Measurements from ENCODE around the gene SEPTIN11. TPM values are rescaled to one million over a fixed set of nuclear protein-coding genes. Genes with fewer than 3 reads are reported as not detected.

The SEPTIN11 gene
- total and polyA plus RNA-seq, 2 of the 8 experiments (the other 6 are each of a cell fraction or from before 2014, with no cell fraction given), result 32.2 to 110 TPM

DNA sequence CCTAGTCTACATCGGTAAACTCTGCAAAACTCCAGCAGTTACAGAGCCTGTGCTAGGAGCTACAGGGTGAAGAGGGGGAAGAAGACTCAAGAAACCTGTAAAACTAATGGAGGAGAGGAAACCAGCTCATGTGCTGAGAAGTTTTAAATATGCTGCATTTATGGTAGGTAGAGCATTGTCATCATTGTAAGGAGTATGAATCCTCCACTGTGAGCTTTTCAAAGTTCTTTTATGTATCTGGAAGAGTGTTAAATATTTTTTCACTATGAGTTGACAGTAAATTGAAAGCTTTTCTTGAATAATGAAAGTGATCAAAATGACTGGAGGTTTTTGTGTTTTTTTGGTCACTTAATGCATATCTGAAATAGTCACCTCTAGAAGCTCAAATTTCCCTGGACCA, 46.2 kb downstream of the SEPTIN11 start:
- H3K27ac ChIP-seq (ENCODE audit: low read depth, low read length), result no peak overlapping the region
- no peak overlapping the region for H4K8ac ChIP-seq (ENCODE audit: extremely low read depth, insufficient read depth, low read length)
- H3K79me2 ChIP-seq (ENCODE audit: control insufficient read depth in 1 of 2, insufficient read depth in 2 of 2, low read length in 2 of 2), result peaks cover 0 to 24% of the 10 kb centered on the region in 2 experiments; a peak in 2 of 4 replicates
- H3K56ac ChIP-seq (replicated peaks; ENCODE audit: insufficient read length, low read depth, low read length), result no peak overlapping the region
- H2BK5ac ChIP-seq (ENCODE audit: low read depth, low read length), result no peak overlapping the region
- FAIRE-seq (no peak), DNase-seq (ENCODE audit: low read depth in 1 of 2, low spot score in 2 of 2) (no peak)
- ChIA-PET POLR2A (ENCODE audit: partially characterized antibody) (interaction anchor here (0.9 to 1.6 kb wide), 3 partner anchors 9 to 47 kb away, joined by 3 to 4 read pairs (median 3); no protein-coding TSS in a partner anchor), CTCF (ENCODE audit: partially characterized antibody) (interaction anchor here (0.8 to 1.5 kb wide), 10 partner anchors 8 to 238 kb away, joined by 3 to 4 read pairs (median 4); no protein-coding TSS in a partner anchor)
- H3K4me3 ChIP-seq (ENCODE audit: extremely low read depth in 1 of 4, insufficient read depth in 2 of 4, low read depth in 3 of 4, low read length in 4 of 4), result no peak overlapping the region
- H3K9me3 ChIP-seq (ENCODE audit: insufficient read depth in 2 of 2, low read depth in 1 of 2, low read length in 1 of 2), result no peaks in the 10 kb centered on the region
- H3K4me1 ChIP-seq (replicated peaks in 1 of 4; ENCODE audit: control insufficient read depth in 3 of 4, insufficient read depth in 4 of 4, low read length in 3 of 4), result peaks cover 0 to 20% (median 7%) of the 10 kb centered on the region in 4 experiments; a peak in 3 of 7 replicates
- no peak overlapping the region for H2BK120ac ChIP-seq (replicated peaks; ENCODE audit: low read depth, low read length)
- 93% methylated on average over 1 of the region's 1 CpG; no CpG with 5 or more reads in 1 of the 2 experiments for WGBS, 2 experiments (ENCODE audit: extremely low coverage in 1 of 2, insufficient coverage in 1 of 2, insufficient read length in 1 of 2, insufficient replicate concordance in 2 of 2, low coverage in 1 of 2, low lambda C conversion rate in 2 of 2, missing lambda C conversion rate in 1 of 2)
- no peaks in the 10 kb centered on the region; the same call in 1 of the 2 replicates for H3K79me1 ChIP-seq (ENCODE audit: low read depth, low read length)
- H2BK15ac ChIP-seq (ENCODE audit: low read length), result no peak overlapping the region
- H3K4me2 ChIP-seq (ENCODE audit: insufficient read depth in 1 of 2, low read depth in 2 of 2, low read length in 2 of 2), result no peak overlapping the region
- H3K18ac ChIP-seq (ENCODE audit: extremely low read depth, low read length), result no peak overlapping the region
- no peaks in the 10 kb centered on the region for H3K23me2 ChIP-seq (ENCODE audit: low read depth, low read length)
- H2BK20ac ChIP-seq (ENCODE audit: low read length), result no peak overlapping the region
- no peak overlapping the region for H4K91ac ChIP-seq (replicated peaks; ENCODE audit: insufficient read length, low read length)
- no peak overlapping the region for H3K23ac ChIP-seq (ENCODE audit: insufficient read length)
- no peak overlapping the region for H4K5ac ChIP-seq (ENCODE audit: insufficient read length, low read depth, low read length)
- no peak overlapping the region for H3K4ac ChIP-seq (replicated peaks; ENCODE audit: insufficient read length, low read depth, low read length)
- no peak overlapping the region for H3K9ac ChIP-seq (replicated peaks in 1 of 4; ENCODE audit: extremely low read depth in 1 of 4, low read depth in 3 of 4, low read length in 3 of 4)
- H3K27me3 ChIP-seq (replicated peaks in 1 of 4; ENCODE audit: control insufficient read depth in 3 of 4, extremely low read depth in 1 of 4, insufficient read depth in 3 of 4, low read length in 3 of 4), result no peaks in the 10 kb centered on the region
- no peak overlapping the region for H2AFZ ChIP-seq (ENCODE audit: low read length)
- no peak overlapping the region for H2AK5ac ChIP-seq (ENCODE audit: low read depth, low read length)
- no peak overlapping the region for H2BK12ac ChIP-seq (ENCODE audit: low read depth, low read length)
- no peak overlapping the region for H3K14ac ChIP-seq (ENCODE audit: insufficient read length)
- peaks cover 0 to 11% (median 2%) of the 10 kb centered on the region in 4 experiments; a peak in 3 of 8 replicates for H3K36me3 ChIP-seq (ENCODE audit: control insufficient read depth in 2 of 4, insufficient read depth in 4 of 4, low read length in 3 of 4)
- no peaks in the 10 kb centered on the region for H4K20me1 ChIP-seq (replicated peaks in 1 of 2; ENCODE audit: control insufficient read depth in 1 of 2, insufficient read depth in 2 of 2, low read length in 2 of 2)
- TF ChIP-seq, protein P1, sequence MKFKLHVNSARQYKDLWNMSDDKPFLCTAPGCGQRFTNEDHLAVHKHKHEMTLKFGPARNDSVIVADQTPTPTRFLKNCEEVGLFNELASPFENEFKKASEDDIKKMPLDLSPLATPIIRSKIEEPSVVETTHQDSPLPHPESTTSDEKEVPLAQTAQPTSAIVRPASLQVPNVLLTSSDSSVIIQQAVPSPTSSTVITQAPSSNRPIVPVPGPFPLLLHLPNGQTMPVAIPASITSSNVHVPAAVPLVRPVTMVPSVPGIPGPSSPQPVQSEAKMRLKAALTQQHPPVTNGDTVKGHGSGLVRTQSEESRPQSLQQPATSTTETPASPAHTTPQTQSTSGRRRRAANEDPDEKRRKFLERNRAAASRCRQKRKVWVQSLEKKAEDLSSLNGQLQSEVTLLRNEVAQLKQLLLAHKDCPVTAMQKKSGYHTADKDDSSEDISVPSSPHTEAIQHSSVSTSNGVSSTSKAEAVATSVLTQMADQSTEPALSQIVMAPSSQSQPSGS (IDR thresholded peaks at IDR 0.05; ENCODE audit: low read length), result no peak
- TF ChIP-seq GTF2F1 (IDR thresholded peaks at IDR 0.05; ENCODE audit: borderline replicate concordance, low read depth, low read length), result no peak
- no peak for TF ChIP-seq SIX5 (IDR thresholded peaks at IDR 0.05; ENCODE audit: low read depth, low read length)
- no peak for TF ChIP-seq EGR1 (IDR thresholded peaks at IDR 0.05; ENCODE audit: borderline replicate concordance, low read depth, low read length)
- TF ChIP-seq CBX8 (IDR thresholded peaks at IDR 0.05; ENCODE audit: borderline replicate concordance, low read depth, low read length), result no peak
- TF ChIP-seq TEAD4 (IDR thresholded peaks at IDR 0.05; ENCODE audit: low read depth, low read length), result no peak
- no peak for TF ChIP-seq RFX5 (IDR thresholded peaks at IDR 0.05; ENCODE audit: borderline replicate concordance, low read depth, low read length)
- TF ChIP-seq POLR2A (IDR thresholded peaks at IDR 0.05; ENCODE audit: control extremely low read depth in 1 of 2, low read depth in 2 of 2, low read length in 2 of 2), result no peak
